OCI-LY3 (cell line): Measurements from ENCODE around the gene TOGARAM1.

ENCODE experiments used
- H2AFZ ChIP-seq: fragments of 200-600, 300-600 bp; shearing (Covaris generic); 2 replicates; pipeline ENCODE4 v1.6.0; 2014; ENCODE audit warnings: antibody characterized with exemption, low read depth, low read length
- H3K27ac ChIP-seq: fragments of 200-600, 300-600 bp; sonication (generic); 2 replicates; pipeline ENCODE4 v1.5.1; 2014; ENCODE audit warnings: mild to moderate bottlenecking, low read length, moderate library complexity, mixed read lengths
- H3K27me3 ChIP-seq: fragments of 200-600, 300-600 bp; sonication (generic); 2 replicates; pipeline ENCODE4 v1.6.1; 2014; ENCODE audit warnings: low read depth, low read length, mixed read lengths
- H3K36me3 ChIP-seq: fragments of 200-600, 300-600 bp; sonication (generic); replicated peaks from 2 replicates; pipeline ENCODE3; 2014; ENCODE audit warnings: low read depth, low read length, mixed read lengths
- H3K4me1 ChIP-seq: fragments of 300-600, 200-600 bp; sonication (generic); 2 replicates; pipeline ENCODE4 v1.6.1; 2014; ENCODE audit warnings: low read length, mixed read lengths
- H3K4me2 ChIP-seq: fragments of 200-600, 300-600 bp; sonication (generic); 2 replicates; pipeline ENCODE4 v1.6.1; 2014; ENCODE audit warnings: low read length, mixed read lengths
- H3K4me3 ChIP-seq: fragments of 300-600, 200-600 bp; sonication (generic); 2 replicates; pipeline ENCODE4 v1.5.1; 2014; ENCODE audit warnings: antibody characterized with exemption, mild to moderate bottlenecking, low read length, moderate library complexity
- H3K79me2 ChIP-seq: fragments of 300-600, 200-600 bp; shearing (Covaris generic); 2 replicates; pipeline ENCODE4 v1.6.1; 2014; ENCODE audit warnings: mild to moderate bottlenecking, low read length, mixed read lengths
- H3K9ac ChIP-seq: fragments of 300-600, 200-600 bp; shearing (Covaris generic); 2 replicates; pipeline ENCODE4 v1.6.0; 2014; ENCODE audit warnings: mild to moderate bottlenecking, low read length, moderate library complexity
- H3K9me3 ChIP-seq: fragments of 200-600, 300-600 bp; shearing (Covaris generic); 2 replicates; pipeline ENCODE4 v1.6.1; 2014; ENCODE audit warnings: low read length, mixed read lengths; ENCODE audit not compliant: insufficient read depth
- H4K20me1 ChIP-seq: fragments of 200-600, 300-600 bp; sonication (generic); 2 replicates; pipeline ENCODE4 v1.6.1; 2016; ENCODE audit warnings: low read length, mixed read lengths; ENCODE audit not compliant: insufficient read depth
- CTCF ChIP-seq: fragments of 200-600, 300-600 bp; sonication (generic); IDR thresholded peaks from 2 replicates; pipeline ENCODE4 v1.5.1; 2014; ENCODE audit warnings: antibody characterized with exemption, low read length, low read depth
- EZH2phosphoT487 ChIP-seq: fragments of 200-600 bp; shearing (Covaris generic); IDR thresholded peaks from 2 replicates; pipeline ENCODE4 v1.6.1; 2018; ENCODE audit warnings: antibody characterized with exemption, mixed run types, low read depth

TOGARAM1 gene

DNA sequence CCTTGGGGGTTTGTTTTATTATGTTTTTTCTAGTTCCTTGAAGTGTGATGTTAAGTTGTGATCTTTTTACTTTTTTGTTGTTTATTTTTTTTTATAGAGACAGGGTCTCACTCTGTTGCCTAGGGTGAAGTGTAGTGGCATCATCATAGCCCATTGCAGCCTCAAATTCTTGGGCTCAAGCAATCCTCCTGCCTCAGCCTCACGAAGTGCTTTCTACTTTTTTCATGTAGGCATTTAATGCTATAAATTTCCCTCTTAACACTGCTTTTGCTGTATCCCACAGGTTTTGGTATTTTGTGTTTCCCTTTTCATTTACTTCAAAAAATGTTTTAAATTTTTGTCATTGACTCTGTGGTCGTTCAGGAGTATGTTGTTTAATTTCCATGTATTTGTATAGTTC lies 95.4 kb downstream of the TOGARAM1 start:
- no peaks in the 10 kb centered on the region for H3K79me2 ChIP-seq
- no peaks in the 10 kb centered on the region for H3K4me1 ChIP-seq
- TF ChIP-seq EZH2phosphoT487: no peak
- no peak for TF ChIP-seq CTCF
- no peak overlapping the region for H3K9ac ChIP-seq
- no peak overlapping the region for H3K27ac ChIP-seq
- H3K4me3 ChIP-seq: no peak overlapping the region
- no peak overlapping the region for H2AFZ ChIP-seq
- no peaks in the 10 kb centered on the region for H3K9me3 ChIP-seq
- no peak overlapping the region for H3K4me2 ChIP-seq
- no peaks in the 10 kb centered on the region for H4K20me1 ChIP-seq
- H3K27me3 ChIP-seq: no peaks in the 10 kb centered on the region
- peaks cover 15% of the 10 kb centered on the region for H3K36me3 ChIP-seq

- Histone ChIP-seq H3K9me3 (no peaks in the 10 kb centered on the region), H4K20me1 (no peaks in the 10 kb centered on the region), H3K9ac (no peak overlapping the region), H3K36me3 (peaks cover 10% of the 10 kb centered on the region), H2AFZ (no peak overlapping the region), H3K4me2 (no peak overlapping the region), H3K4me3 (no peak overlapping the region), H3K79me2 (no peaks in the 10 kb centered on the region), H3K27me3 (no peaks in the 10 kb centered on the region), H3K4me1 (no peaks in the 10 kb centered on the region), H3K27ac (no peak overlapping the region)
- TF ChIP-seq CTCF: no peak
- TF ChIP-seq EZH2phosphoT487: no peak
Observed at GRCh38 chr14:45057881-45058364, 95.9 kb downstream of the TOGARAM1 start.

DNA sequence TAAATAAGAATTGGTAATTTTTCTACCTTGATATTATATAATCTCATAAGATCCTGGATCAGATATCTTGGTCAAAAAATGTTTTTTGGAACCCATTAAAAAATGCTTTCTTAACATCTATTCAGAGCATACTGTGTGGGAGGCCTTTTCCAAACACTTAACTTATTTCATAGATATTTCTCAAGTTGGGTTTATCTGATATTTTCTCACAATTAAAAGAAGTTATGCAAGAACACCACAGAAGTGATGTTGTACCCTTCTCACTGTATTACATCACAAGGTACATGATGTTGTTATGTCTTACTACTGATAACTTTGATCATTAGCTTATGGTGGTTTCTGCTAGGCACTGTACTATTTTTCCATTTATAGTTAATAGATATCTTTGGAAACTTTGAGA lies 98.6 kb downstream of the TOGARAM1 start:
- Histone ChIP-seq H3K4me3 (no peak overlapping the region), H3K36me3 (no peaks in the 10 kb centered on the region), H4K20me1 (no peaks in the 10 kb centered on the region), H3K79me2 (no peaks in the 10 kb centered on the region), H3K27ac (no peak overlapping the region), H3K4me1 (no peaks in the 10 kb centered on the region), H2AFZ (no peak overlapping the region), H3K4me2 (no peak overlapping the region), H3K27me3 (no peaks in the 10 kb centered on the region), H3K9ac (no peak overlapping the region), H3K9me3 (no peaks in the 10 kb centered on the region)
- TF ChIP-seq EZH2phosphoT487: no peak
- no peak for TF ChIP-seq CTCF

- TF ChIP-seq CTCF (no peak), EZH2phosphoT487 (no peak)
- Histone ChIP-seq H3K9me3 (no peaks in the 10 kb centered on the region), H3K9ac (no peak overlapping the region), H3K79me2 (no peaks in the 10 kb centered on the region), H4K20me1 (no peaks in the 10 kb centered on the region), H3K36me3 (no peaks in the 10 kb centered on the region), H3K27ac (no peak overlapping the region), H3K4me2 (no peak overlapping the region), H3K27me3 (no peaks in the 10 kb centered on the region), H2AFZ (no peak overlapping the region), H3K4me1 (no peaks in the 10 kb centered on the region), H3K4me3 (no peak overlapping the region)
Observed at GRCh38 chr14:45065540-45065939, 103.5 kb downstream of the TOGARAM1 start.
